K562 (cell line): ENCODE measurements around the gene SYT3. TPM values are rescaled to one million over a fixed set of nuclear protein-coding genes. Genes with fewer than 3 reads are reported as not detected.
A peak's percentile ranks its signal among the peaks of the same experiment; 100 is the strongest.

Experiments
- ATF6 ChIP-seq: sonication (generic); formaldehyde crosslinking; IDR thresholded peaks from 2 replicates; pipeline ENCODE4 v1.4.0; 2020; ENCODE audit warnings: mild to moderate bottlenecking, missing genetic modification reagents
- BMI1 ChIP-seq: fragments of 150-350 bp; IDR thresholded peaks from 2 replicates; pipeline ENCODE4 v1.6.1; 2014; ENCODE audit warnings: low read length
- ETS2 ChIP-seq: IDR thresholded peaks from 2 replicates; pipeline ENCODE4 v1.6.1; 2016; ENCODE audit warnings: borderline replicate concordance, missing genetic modification characterization, mild to moderate bottlenecking, moderate library complexity, missing compliant biosample characterization; ENCODE audit not compliant: poor library complexity, severe bottlenecking
- NR1H2 ChIP-seq: sonication (generic); formaldehyde crosslinking; IDR thresholded peaks from 2 replicates; pipeline ENCODE4 v1.4.0; 2020; ENCODE audit warnings: mild to moderate bottlenecking, missing genetic modification reagents
- TARDBP ChIP-seq: fragments of 450-650 bp; IDR thresholded peaks from 2 replicates; pipeline ENCODE4 v1.6.1; 2016
- THRB ChIP-seq: fragments of 450-650 bp; formaldehyde crosslinking; conservative IDR thresholded peaks from 2 replicates; pipeline ENCODE4 v1.4.0; 2022; ENCODE audit warnings: mild to moderate bottlenecking, missing genetic modification characterization
- TOE1 ChIP-seq, 2 experiments: fragments of 450-650 bp in 1 of 2; sonication (generic) in 1 of 2; formaldehyde crosslinking in 1 of 2; IDR thresholded peaks; 2 replicates each; pipeline versions ENCODE4 v1.7.1 to v1.8.0; 2016 to 2022; ENCODE audit warnings: borderline replicate concordance in 2 of 2, mild to moderate bottlenecking in 2 of 2, antibody characterized with exemption in 1 of 2, inconsistent platforms in 1 of 2, low read depth in 1 of 2, missing genetic modification reagents in 1 of 2, moderate library complexity in 1 of 2
- ZKSCAN8 ChIP-seq: fragments of 200-800 bp; sonication (Bioruptor generic); IDR thresholded peaks from 2 replicates; pipeline ENCODE4 v1.6.1; 2016; ENCODE audit warnings: missing genetic modification characterization, missing compliant biosample characterization
- ZNF512 ChIP-seq: IDR thresholded peaks from 2 replicates; pipeline ENCODE4 v1.6.1; 2016; ENCODE audit warnings: missing genetic modification characterization, missing compliant biosample characterization
- polyA plus RNA-seq, 8 experiments: library from polyadenylated mRNA; depleted of rRNA in 4 of 8; stranded (reverse) in 5 of 8; unstranded in 3 of 8; fragments of >200 nt; fragmentation: Nextera tagmentation in 2 of 8; fragmentation: Illumina TruSeq in 1 of 8; extraction: Ambion mirVana in 2 of 8; extraction: Trizol in 1 of 8; gene quantifications; 2 replicates each; pipeline versions ENCODE4 v1.2.1 to v1.2.3, GENCODE V29; 2011 to 2014; ENCODE audit warnings: inconsistent platforms in 1 of 8, missing spikeins in 1 of 8
- total RNA-seq, 7 experiments: library from RNA; depleted of rRNA in 6 of 7; stranded (reverse); fragments of >200 nt in 6 of 7; fragmentation: Illumina TruSeq in 2 of 7; extraction: Trizol in 2 of 7; gene quantifications; 2 replicates each; pipeline versions ENCODE4 v1.2.1 to v1.2.3, GENCODE V29; 2011 to 2021; ENCODE audit warnings: low replicate concordance in 1 of 7
- TF ChIP-seq, protein P1 (sequence below): sonication (generic); formaldehyde crosslinking; IDR thresholded peaks from 2 replicates; pipeline ENCODE4 v1.8.0; 2022; ENCODE audit warnings: mild to moderate bottlenecking, missing genetic modification reagents, borderline replicate concordance
- TF ChIP-seq, protein P2 (sequence below), 2 experiments: fragments of 450-650 bp in 1 of 2; sonication (generic) in 1 of 2; formaldehyde crosslinking; conservative IDR thresholded peaks; 2 replicates each; pipeline versions ENCODE4 v1.4.0 to v1.8.1; 2020 to 2022; ENCODE audit warnings: mild to moderate bottlenecking in 1 of 2, missing genetic modification reagents in 1 of 2
- TF ChIP-seq, protein P3 (sequence below), 3 experiments: fragments of 200-800 bp in 1 of 3; fragments of 250-450 bp in 1 of 3; fragments of 450-650 bp in 1 of 3; sonication (Bioruptor Pico) in 1 of 3; sonication (Bioruptor generic) in 1 of 3; formaldehyde crosslinking in 1 of 3; IDR thresholded peaks; 2 replicates each; pipeline versions ENCODE4 v1.6.1 to v1.8.0; 2016 to 2022; ENCODE audit warnings: mild to moderate bottlenecking in 2 of 3, missing genetic modification characterization in 2 of 3, missing compliant biosample characterization in 1 of 3, moderate library complexity in 1 of 3

SYT3 gene
- total and polyA plus RNA-seq, 9 of the 15 experiments (the other 6 are each of a cell fraction or from before 2014, with no cell fraction given) = 0.36 to 2.0 (median 0.54) TPM; not detected in 2

DNA sequence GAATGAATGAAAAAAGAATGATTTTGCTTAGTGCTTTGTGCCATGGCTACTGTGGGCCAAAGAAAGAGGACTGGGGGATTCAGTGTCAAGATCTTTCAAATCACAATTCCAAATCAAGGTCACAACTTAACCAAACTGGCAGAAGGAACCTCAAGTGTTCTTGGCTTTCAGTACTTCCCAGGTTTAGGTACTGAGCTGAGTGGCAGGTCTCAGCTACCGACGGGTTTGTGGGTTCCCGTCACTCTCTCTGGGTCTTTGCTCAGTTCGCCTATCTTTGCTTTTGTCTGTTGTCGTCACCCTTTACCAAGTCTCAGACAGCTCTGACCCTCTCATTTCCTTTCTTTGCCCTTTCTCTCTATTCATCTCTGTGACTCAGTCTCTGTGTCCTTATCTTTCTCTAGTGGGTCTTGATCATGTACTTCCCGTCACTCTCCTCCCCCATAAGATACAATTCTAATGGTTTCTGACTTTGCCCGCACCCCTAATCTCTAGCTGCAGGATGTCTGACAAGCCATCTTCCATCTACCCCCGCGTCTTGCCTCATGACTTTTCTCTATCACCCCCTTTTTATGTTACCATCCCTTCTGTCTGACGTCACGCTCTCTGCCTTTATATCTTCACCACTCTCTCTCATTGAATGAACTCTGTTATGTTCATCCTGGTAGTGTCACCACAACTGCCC lies 38.1 kb downstream of the SYT3 start (continued):
- TF ChIP-seq ATF6 (CRISPR knock-in tag) (no peak), ZKSCAN8 (CRISPR knock-in tag) (peak; percentile 51; the same call in 1 of the 2 replicates), ETS2 (tag) (no peak), ZNF512 (tag) (no peak), NR1H2 (CRISPR knock-in tag) (no peak), THRB (CRISPR knock-in tag) (0 out of 2 replicates have a peak, but pooled peaks have one; percentile 67), BMI1 (no peak), TARDBP (0 out of 2 replicates have a peak, but pooled peaks have one; percentile 44), TOE1 (IDR thresholded peaks at IDR 0.05; ENCODE audit: borderline replicate concordance) (peak; percentile 82), TOE1 (CRISPR knock-in tag; IDR thresholded peaks at IDR 0.05; ENCODE audit: borderline replicate concordance, low read depth) (no peak)
- TF ChIP-seq, protein P1, sequence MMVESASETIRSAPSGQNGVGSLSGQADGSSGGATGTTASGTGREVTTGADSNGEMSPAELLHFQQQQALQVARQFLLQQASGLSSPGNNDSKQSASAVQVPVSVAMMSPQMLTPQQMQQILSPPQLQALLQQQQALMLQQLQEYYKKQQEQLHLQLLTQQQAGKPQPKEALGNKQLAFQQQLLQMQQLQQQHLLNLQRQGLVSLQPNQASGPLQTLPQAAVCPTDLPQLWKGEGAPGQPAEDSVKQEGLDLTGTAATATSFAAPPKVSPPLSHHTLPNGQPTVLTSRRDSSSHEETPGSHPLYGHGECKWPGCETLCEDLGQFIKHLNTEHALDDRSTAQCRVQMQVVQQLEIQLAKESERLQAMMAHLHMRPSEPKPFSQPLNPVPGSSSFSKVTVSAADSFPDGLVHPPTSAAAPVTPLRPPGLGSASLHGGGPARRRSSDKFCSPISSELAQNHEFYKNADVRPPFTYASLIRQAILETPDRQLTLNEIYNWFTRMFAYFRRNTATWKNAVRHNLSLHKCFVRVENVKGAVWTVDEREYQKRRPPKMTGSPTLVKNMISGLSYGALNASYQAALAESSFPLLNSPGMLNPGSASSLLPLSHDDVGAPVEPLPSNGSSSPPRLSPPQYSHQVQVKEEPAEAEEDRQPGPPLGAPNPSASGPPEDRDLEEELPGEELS (CRISPR knock-in tag) = no peak
- TF ChIP-seq, protein P2, sequence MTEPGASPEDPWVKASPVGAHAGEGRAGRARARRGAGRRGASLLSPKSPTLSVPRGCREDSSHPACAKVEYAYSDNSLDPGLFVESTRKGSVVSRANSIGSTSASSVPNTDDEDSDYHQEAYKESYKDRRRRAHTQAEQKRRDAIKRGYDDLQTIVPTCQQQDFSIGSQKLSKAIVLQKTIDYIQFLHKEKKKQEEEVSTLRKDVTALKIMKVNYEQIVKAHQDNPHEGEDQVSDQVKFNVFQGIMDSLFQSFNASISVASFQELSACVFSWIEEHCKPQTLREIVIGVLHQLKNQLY (CRISPR knock-in tag; conservative IDR thresholded peaks at IDR 0.05) = no peak
- TF ChIP-seq, protein P3, sequence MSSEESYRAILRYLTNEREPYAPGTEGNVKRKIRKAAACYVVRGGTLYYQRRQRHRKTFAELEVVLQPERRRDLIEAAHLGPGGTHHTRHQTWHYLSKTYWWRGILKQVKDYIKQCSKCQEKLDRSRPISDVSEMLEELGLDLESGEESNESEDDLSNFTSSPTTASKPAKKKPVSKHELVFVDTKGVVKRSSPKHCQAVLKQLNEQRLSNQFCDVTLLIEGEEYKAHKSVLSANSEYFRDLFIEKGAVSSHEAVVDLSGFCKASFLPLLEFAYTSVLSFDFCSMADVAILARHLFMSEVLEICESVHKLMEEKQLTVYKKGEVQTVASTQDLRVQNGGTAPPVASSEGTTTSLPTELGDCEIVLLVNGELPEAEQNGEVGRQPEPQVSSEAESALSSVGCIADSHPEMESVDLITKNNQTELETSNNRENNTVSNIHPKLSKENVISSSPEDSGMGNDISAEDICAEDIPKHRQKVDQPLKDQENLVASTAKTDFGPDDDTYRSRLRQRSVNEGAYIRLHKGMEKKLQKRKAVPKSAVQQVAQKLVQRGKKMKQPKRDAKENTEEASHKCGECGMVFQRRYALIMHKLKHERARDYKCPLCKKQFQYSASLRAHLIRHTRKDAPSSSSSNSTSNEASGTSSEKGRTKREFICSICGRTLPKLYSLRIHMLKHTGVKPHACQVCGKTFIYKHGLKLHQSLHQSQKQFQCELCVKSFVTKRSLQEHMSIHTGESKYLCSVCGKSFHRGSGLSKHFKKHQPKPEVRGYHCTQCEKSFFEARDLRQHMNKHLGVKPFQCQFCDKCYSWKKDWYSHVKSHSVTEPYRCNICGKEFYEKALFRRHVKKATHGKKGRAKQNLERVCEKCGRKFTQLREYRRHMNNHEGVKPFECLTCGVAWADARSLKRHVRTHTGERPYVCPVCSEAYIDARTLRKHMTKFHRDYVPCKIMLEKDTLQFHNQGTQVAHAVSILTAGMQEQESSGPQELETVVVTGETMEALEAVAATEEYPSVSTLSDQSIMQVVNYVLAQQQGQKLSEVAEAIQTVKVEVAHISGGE (CRISPR knock-in tag; IDR thresholded peaks at IDR 0.05) = peak in 1 of 3 experiments; percentile 55; a peak in 1 of 6 replicates
